ENCODE data around the gene TRUB2. TPM values are rescaled to one million over a fixed set of nuclear protein-coding genes. Genes with fewer than 3 reads are reported as not detected.
"Not testable (repeated sequence)": the region's sequence is repeated elsewhere in the genome, so short reads cannot be mapped to it uniquely, and the experiment has no call there.

TRUB2 gene
- total RNA-seq, 1 experiment from 2014 or later, result 13.8 TPM

DNA sequence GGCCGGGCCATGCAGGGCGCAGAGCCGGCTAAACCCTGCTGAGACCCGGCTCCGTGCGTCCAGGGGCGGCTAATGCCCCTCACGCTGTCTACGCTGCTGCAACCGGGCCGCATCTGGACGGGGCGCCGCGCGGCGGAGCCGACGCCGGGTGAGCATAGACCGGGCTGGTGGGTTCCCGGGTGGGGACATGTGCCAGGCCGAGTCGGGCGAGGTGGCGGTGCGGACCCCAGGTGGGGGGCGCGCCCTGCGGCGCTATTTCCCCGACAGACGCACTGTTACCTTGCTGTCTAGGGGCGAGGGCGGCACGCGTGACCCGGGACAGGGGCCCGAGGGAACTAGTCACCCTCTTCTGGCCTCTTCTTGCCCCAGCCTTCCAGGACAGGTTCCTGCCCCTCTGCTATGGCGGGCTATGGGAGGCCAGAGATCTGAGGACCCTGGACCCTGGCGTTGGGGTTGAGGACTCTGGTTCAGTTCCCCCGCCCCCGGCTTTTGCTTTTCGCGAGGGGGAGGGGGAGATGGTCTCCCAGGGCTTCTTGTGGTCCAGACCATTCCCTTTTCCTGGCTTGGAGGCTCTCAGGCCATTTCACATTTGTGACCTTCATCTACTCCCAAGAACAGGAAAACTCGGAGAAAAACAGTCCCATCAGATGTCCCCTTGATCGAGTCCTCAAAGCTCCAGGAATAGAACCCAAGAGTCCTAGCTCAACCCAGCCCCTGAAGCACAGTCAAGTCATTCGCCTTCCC is 18.6 kb upstream of the TRUB2 start:
- DNase-seq (ENCODE audit: low spot score), result no peak

DNA sequence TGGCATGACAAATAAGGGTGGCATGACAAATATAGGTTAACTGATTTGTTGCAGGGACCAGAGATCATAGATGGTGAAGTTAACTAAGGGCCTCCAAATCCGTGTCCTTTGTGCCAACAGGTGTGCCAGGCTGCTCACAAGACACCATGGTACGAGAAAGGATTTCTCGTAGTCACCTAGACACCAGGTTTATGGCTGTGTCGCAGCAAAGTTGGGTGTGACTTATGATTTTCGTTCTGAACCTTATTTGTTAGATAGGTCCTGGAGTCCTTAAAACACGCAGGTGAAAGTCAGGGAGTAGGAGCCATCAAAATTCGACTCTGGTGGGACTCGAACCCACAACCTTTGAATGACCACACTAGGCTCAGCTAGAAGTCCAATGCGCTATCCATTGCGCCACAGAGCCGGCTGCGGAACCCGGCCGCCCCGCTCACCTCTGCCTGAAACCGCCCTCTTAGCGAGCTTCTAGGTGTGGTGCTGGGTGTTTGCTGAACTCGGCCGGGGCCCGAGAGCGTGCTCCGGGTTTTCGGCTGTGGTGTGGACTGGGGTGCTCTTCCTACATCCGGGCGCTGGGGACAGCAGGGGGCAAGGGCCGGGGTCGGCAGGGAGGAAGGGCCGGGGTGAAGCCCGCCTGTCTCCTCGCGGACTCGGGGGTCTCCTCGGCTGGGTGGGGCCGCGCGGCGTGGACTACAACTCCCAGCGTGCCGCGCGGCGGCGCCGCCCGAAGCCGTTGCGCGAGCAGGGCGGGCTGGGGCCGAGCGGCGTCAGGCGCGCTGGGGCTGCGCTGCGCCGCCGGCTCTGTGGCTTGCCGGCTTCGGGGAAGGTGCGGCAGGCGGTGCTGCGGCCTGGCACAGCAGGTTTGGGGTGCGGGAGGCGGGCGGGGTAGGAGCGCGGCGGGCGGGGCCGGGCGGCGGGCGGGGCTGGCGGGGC is 17.8 kb upstream of the TRUB2 start, which contains the start of gene SLC27A4:
SLC27A4 (plus strand) TSS at position 767 of the 930 bp plus-strand sequence. CDS start 2,606 bp downstream, outside the sequence.
- peak; percentile 49 for DNase-seq (ENCODE audit: low spot score)

DNA sequence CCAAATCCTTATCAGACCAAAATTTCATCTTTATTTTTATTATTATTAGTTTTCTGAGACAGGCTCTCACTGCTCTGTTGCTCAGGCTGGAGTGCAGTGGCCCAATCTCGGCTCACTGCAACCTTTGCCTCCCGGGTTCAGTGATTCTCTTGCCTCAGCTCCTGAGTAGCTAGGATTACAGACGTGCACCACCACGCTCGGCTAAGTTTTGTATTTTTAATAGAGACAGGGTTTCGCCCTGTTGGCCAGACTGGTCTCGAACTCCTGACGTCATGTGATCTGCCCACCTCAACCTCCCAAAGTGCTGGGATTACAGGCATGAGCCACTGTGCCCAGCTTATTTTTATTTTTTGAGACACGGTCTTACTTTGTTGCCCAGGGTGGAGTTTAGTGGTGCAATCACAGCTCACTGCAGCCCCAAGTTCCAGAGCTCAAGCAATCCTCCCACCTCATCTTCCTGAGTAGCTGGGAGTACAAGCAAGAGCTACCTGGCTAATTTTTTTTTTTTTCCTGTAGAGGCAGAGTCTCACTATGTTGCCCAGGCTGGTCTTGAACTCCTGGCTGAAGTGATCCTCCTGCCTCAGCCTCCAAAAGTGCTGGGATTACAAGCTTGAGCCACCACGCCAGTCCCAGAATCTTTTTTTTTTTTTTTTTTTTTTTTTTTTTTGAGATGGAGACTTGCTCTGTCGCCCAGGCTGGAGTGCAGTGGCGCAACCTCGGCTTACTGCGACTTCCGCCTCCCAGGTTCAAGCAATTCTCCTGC is 16.8 kb upstream of the TRUB2 start:
- DNase-seq (ENCODE audit: low spot score), result not testable (repeated sequence)

GRCh38 chr9:128337936-128338335 is 15.7 kb upstream of the TRUB2 start:
- no peak for DNase-seq (ENCODE audit: low spot score)

- DNase-seq (ENCODE audit: low spot score), result no peak
These were observed 13.7 kb upstream of the TRUB2 start for GRCh38 chr9:128335914-128336313.

GRCh38 chr9:128335161-128335560 is 12.9 kb upstream of the TRUB2 start:
- DNase-seq (ENCODE audit: low spot score), result no peak

DNA sequence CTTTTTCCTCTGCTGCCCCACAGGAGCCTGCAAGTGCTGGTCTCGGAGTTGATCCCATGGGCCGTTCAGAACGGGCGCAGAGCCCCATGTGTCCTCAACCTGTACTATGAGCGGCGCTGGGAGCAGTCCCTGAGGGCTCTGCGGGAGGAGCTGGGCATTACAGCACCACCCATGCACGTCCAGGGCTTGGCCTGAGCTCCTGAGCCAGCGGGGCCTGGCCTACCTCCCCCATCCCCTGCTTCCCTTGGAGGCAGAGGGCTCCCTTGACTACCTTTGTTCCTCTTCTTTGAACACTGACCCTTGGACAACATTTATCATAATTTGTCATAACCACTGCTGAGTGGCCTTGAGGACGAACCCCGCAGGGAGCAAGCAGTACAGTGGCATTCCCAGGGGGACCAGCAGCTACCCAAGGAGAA is 11.2 kb upstream of the TRUB2 start:
- DNase-seq (ENCODE audit: low spot score), result no peak

- DNase-seq (ENCODE audit: low spot score), result no peak
These were observed 3.4 kb upstream of the TRUB2 start for GRCh38 chr9:128325629-128326028.

DNA sequence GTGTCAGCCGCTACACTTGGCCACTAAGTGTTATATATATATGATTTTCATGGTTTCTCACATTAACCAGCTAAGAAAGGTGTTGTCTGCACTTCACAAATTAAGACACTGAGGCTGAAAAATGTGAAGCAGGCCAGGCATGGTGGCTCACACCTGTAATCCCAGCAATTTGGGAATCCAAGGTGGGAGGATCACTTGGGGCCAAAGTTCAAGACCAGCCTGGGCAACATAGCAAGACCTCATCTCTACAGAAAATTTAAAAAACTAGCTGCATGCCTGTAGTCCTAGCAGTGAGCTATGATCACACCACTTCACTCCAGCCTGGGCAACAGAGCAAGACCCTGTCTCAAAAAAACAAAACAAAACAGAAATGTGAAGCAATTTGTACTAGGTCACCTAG is 2.2 kb upstream of the TRUB2 start:
- DNase-seq (ENCODE audit: low spot score), result no peak

- no peak for DNase-seq (ENCODE audit: low spot score)
These were observed 1.5 kb upstream of the TRUB2 start for GRCh38 chr9:128323791-128324190.

- no peak for DNase-seq (ENCODE audit: low spot score)
These were observed 1.0 kb upstream of the TRUB2 start for GRCh38 chr9:128323212-128323730.

GRCh38 chr9:128321879-128322403 is 306 bp downstream of the TRUB2 start:
- DNase-seq (ENCODE audit: low spot score), result no peak

DNA sequence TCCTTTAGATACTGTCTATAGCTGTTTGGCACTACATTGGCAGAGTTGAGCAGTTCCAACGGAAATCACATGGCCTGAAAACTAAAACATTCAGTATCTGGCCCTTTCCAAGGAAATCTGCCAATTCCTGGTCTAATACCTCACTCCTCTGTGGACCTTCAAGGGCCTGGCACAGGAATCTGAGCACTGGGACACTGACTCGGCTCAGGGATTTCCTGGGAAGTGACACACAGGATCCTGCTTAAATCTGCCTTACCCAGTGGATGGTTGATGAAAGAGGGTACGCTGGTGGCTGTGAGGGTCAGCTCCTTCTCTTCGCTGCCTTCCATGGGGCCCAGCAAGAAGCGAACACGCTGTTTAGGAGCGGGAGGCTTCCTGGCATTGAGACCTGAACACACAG is 904 bp downstream of the TRUB2 start:
- DNase-seq (ENCODE audit: low spot score), result no peak

- DNase-seq (ENCODE audit: low spot score), result no peak
These were observed 4.6 kb downstream of the TRUB2 start for GRCh38 chr9:128317629-128318028.

GRCh38 chr9:128316421-128316820 is 5.8 kb downstream of the TRUB2 start:
- DNase-seq (ENCODE audit: low spot score), result no peak

- no peak for DNase-seq (ENCODE audit: low spot score)
These were observed 7.5 kb downstream of the TRUB2 start for GRCh38 chr9:128314697-128315096.

DNA sequence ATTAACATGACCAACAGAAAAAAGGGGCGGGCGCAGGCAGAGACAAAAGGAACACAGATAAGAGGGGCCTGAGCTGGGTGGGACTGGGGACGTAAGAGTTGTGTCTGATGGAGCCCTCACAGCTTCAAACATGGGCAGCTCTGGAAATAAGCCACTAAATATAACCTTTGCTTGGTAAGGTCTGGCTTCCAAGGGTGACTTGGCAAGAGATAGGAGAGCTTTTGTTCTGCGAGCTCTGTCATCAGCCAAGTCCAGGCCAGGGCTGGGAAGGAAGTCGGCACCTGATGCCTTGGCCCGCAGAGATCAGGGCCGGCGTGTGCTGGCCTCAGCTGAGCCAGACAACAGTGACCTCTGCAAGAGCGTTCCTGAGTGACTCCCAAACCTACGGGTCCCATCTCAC is 11.8 kb downstream of the TRUB2 start:
- DNase-seq (ENCODE audit: low spot score), result no peak

DNA sequence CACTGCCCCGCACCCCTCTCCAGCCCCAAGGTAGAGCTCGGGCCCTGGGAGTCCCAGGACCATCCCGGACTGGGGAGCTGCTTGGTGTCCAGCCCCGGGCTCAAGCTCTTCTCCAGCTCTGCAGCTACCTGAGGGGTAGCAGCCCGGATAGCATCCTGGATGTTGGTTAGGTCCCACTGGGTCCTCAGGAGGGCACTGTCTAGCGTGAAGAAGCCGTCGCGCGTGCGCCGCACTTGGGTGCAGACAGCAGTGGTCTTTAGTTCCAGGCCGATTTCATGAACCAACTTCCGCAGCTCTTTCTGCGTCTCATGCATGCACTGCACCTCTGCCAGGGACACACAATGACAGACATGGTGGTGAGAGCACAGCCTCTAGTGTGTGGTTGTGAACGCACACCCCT is 12.7 kb downstream of the TRUB2 start:
- DNase-seq (ENCODE audit: low spot score), result no peak

DNA sequence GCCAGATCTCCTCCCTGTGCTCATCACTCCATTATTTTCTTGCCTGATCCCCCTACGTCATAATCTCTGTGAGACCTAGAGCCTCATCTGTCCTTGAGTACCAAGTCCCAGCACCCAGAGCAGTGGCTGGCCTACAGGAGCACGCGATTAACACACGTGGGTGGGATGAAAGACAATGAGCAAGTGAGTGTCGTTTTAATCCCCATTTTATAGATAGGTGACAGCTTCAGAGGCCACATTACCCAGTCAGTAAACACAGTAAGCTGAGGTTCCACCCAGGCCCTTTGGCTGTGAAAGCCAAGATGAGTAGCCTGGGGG is 17.3 kb downstream of the TRUB2 start:
- no peak for DNase-seq (ENCODE audit: low spot score)

DNA sequence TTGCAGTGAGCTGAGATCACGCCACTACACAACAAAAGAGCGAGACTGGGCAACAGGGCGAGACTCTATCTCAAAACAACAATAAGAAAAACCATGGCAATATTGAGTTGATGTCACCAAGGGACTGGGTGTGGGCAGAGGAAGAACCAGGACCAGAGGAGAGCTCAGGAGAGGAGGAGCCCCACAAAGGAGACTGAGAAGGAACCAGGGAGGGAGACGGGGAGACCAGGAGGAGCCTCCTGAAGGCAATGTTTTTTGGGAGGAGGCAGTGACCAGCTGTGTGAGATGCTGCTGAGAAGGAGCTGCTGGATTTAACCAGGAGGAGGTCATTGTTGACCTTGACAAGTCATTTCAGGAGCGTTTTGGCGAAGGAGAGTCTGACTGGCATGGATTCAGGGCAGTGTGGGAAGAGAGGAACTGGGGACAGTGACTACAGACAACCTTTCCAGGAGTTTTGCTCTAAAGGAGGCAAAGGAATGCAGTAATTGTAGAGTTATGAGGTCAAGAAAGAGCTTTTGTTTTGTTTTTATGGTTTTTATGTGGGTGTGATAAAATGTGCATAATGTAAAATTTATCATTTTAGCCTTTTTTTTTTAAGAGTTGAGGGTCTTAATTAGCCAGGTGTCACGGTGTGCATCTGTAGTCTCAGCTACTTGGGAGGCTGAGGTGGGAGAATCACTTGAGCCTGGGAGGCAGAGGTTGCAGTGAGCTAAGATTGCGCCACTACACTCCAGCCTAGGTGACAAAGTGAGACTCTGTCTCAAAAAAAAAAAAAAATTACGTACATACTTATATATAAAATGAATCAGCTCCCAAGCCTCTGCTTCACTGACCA is 17.9 kb downstream of the TRUB2 start:
- DNase-seq (ENCODE audit: low spot score), result no peak
